Measurements from ENCODE around the gene MAPKAPK5.

DNA sequence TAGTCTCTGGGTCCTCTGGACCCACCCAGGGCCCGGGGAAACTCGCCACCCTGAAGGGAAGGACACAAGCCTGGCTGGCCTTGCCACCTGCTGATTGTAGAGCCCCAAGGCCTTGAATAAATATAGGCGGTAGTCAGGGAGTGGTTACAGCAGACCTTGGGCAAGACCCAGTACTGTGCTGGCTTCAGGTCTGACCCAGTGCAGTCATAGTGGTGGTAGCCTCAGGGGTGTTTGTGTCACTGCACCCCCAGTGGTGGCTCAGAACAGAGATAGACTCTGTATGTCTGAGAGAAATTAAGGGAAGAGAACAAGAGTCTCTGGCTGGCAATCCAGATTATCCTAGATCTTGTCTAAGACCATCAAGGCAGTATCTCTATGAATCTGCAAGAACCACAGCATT lies 63.5 kb downstream of the MAPKAPK5 start:
- TF ChIP-seq, protein P1, sequence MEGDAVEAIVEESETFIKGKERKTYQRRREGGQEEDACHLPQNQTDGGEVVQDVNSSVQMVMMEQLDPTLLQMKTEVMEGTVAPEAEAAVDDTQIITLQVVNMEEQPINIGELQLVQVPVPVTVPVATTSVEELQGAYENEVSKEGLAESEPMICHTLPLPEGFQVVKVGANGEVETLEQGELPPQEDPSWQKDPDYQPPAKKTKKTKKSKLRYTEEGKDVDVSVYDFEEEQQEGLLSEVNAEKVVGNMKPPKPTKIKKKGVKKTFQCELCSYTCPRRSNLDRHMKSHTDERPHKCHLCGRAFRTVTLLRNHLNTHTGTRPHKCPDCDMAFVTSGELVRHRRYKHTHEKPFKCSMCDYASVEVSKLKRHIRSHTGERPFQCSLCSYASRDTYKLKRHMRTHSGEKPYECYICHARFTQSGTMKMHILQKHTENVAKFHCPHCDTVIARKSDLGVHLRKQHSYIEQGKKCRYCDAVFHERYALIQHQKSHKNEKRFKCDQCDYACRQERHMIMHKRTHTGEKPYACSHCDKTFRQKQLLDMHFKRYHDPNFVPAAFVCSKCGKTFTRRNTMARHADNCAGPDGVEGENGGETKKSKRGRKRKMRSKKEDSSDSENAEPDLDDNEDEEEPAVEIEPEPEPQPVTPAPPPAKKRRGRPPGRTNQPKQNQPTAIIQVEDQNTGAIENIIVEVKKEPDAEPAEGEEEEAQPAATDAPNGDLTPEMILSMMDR (IDR thresholded peaks at IDR 0.05): no peak
- no peak for TF ChIP-seq POLR2A (IDR thresholded peaks at IDR 0.05)

Measured in body of pancreas (tissue), 4 donors.